ENCODE measurements around the gene MAP1LC3B.

MAP1LC3B gene

DNA sequence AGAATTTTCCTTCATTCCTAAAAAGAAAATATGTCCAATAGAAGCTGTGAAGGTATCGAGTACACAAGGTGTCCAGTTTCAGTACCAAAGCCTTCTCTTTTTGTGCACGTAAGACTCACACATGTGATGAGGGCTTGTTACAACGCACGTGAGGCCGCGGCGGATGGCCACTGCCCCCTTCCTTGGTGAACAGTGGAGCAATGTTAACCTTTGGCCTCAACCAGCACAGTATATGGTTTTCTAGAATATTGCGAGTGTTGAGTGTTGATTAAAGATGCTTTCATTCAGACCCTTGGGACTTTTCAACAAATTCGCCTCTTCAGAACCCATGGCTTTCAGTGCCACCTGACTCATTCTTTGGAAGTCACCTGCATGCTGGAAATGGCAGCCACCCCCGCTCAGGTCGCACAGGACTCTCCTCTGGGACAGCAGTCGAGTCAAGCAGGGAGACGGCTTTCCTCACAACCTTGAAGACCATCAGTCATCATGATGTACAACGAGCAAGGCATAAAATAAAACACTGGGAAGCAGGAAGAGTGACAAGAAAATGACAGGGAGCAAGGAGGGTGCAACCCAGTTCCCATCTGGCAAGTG lies 14.5 kb downstream of the MAP1LC3B start:
- DNase-seq (ENCODE audit: low read depth, low spot score) = no peak
- H3K27ac ChIP-seq = no peak overlapping the region

DNA sequence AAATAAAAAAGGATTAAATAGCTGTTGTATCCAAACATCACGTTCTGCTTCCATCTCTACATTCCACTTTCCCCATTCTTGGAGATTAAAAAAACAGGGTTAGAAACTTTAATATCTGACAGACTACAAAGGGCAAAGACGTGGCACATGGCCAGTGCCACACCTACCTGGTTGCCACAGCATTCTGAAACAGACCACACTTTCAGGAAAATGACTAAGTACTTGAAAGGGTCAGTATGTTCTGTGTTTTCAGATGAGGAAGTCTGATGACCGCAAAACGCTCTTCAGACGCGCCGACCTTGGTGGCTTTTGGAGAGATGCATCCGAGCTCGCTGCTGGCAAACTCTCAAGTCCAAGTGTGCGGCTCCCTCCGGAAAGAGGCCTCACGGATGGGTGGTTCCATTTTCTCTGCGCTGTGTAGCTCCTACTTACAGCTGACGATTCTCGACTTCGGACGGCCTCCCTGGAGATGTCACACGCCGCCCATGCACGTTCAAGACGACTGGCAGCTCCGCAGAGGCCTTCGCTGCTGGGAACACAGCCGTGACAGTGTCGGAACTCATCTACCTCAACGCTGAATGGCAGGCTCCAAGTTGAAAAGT lies 15.5 kb downstream of the MAP1LC3B start:
- DNase-seq (ENCODE audit: low read depth, low spot score) = no peak

GRCh38 chr16:87409153-87409552 lies 17.0 kb downstream of the MAP1LC3B start:
- DNase-seq (ENCODE audit: low read depth, low spot score) = no peak
- no peak overlapping the region for H3K27ac ChIP-seq

More for the DNA sequence above, 15.5 kb downstream of the MAP1LC3B start:
- H3K27ac ChIP-seq = no peak overlapping the region

DNA sequence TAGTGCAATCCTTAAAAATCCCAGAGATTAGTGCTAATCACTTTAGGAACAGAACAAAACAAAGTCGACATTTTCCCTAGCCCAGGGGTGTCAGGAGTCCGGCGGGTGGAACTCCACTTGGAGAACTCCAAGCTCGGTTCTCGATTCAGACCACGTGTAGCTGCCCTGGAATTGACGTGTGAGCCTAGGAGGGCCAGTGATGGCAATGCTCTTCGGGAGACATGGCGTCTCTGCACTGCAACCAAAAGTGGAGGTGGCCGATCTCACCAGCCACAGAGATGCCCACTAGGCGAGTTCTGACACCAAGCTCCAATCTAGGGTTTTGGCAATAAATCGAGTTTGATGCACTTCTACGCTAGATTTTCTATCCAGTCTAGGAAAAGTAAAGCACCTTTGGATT lies 17.6 kb downstream of the MAP1LC3B start:
- H3K27ac ChIP-seq = no peak overlapping the region
- no peak for DNase-seq (ENCODE audit: low read depth, low spot score)

GRCh38 chr16:87410530-87410929 lies 18.4 kb downstream of the MAP1LC3B start:
- H3K27ac ChIP-seq = no peak overlapping the region
- no peak for DNase-seq (ENCODE audit: low read depth, low spot score)

- no peak overlapping the region for H3K27ac ChIP-seq
- no peak for DNase-seq (ENCODE audit: low read depth, low spot score)
Measured at GRCh38 chr16:87410968-87411367, 18.8 kb downstream of the MAP1LC3B start.

- H3K27ac ChIP-seq = no peak overlapping the region
- no peak for DNase-seq (ENCODE audit: low read depth, low spot score)
Measured at GRCh38 chr16:87411375-87412271, 19.5 kb downstream of the MAP1LC3B start.

DNA sequence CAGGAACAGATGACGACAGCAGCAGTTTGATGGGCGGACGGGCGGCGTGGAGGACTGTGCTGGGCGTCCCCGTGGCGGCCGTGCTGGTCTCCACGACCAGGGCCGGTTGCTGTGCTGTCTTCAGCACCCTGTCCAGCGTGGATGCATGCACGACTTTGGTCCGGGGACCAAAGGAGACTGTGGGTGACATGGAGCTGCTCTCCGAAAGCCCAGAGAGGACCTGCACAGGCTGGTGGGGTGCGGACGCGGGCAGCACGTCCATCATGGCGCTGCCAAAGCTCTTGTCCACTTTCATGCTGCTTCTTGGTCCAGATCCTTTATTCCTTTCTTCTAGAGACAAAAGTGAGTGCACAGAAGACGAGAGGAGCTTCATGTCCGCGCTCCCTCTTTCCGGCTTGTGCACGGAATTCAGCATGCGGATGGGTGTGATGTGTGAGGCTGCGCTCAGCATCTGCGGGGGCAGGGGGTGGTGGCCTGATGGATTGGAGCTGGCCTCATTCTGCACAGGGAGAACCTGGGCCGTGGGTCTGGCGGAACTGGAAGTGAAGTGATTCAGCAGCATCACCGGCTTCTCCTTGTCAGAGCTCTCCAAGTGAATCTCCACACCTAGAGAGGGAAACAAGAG lies 20.3 kb downstream of the MAP1LC3B start:
- DNase-seq (ENCODE audit: low read depth, low spot score) = no peak
- no peak overlapping the region for H3K27ac ChIP-seq

DNA sequence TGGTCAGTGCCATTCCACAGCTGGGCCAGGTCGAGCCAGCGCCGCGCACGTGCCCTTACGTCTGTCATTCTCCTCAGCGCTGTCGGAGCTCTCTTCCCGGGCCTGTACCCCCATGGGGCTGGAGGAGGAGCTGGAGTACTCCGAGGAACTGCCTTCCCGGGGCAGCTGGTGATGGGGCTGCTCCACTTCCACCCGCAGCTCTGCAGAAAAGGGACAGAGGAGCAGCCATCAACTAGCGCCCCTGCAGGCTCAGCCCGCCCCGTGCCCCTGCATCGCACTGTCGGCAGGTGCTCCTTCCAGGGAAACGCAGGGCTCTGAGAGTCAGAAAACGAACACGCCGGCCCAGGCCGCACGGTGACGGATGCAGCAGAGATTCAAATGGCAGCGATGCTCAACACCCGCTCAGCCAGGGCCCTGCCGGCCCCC lies 20.9 kb downstream of the MAP1LC3B start:
- no peak for DNase-seq (ENCODE audit: low read depth, low spot score)
- H3K27ac ChIP-seq = no peak overlapping the region

DNA sequence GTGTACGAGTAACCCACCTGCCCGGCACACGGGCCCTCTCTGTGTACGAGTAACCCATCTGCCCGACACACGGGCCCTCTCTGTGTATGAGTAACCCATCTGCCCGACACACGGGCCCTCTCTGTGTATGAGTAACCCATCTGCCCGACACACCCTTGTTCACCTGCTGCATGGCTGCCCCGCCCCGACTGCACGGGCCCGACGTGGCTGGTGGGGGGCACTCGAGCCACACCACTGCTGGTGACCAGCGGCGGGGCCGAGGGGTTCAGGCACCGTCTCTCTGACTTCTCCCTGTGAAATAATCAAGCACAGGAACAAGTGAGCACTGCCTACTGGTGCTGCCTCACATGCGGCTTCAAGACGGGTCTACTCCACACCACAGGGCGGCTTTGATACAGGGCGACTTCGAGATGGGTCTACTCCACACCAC lies 22.1 kb downstream of the MAP1LC3B start:
- DNase-seq (ENCODE audit: low read depth, low spot score) = no peak
- H3K27ac ChIP-seq = no peak overlapping the region

DNA sequence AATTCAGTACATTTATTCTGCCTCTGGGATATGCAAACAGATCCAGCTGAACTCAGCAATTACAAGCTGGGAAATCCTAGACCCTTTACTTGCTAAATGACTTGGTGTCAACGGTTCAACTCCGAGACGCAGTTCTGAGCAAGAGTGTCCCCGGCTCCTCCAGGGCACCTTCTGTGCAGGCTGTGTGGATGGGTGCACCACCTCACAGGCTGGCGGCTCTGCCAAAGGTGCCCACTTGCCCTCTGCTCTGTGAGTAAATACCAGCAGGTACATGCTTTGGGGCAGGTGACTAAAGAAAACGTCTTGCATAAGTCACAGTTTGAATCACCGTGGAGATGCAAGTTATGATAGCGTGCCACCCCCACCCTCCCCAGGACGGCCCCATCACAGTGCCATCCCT lies 23.3 kb downstream of the MAP1LC3B start:
- H3K27ac ChIP-seq = no peak overlapping the region
- no peak for DNase-seq (ENCODE audit: low read depth, low spot score)

DNA sequence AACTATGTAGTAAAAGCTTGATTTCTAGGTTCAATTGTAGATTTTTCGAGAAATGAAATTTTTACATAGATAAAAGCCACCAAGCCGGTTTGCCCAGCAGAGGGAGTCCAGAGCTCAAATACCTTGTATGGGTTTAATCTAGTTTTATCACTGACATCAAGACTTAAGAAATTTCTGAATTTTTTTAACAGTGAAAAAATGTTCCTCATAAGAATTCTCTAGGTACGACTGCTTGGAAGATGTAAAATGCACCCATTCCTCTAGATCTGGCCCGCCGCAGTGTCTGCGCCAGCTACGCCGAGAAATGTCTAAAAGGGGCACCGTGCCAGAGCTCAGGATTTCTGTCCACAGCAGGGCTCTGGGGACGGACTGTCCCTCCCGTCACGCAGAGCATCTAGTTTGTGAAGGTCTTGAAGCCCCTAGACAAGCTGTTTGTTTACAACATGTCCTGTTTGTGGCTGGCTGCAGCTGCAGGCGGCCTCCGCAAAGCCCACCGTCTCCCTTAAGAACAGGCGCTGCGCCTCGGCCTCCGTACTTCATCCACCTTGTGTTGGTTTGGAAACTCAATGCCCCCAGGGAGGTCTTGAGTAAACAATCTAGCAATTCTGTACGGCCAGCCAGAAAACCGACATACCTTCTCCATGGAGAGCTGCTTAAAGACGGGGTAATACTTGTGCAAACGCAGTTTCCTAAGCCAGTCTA lies 24.8 kb downstream of the MAP1LC3B start:
- DNase-seq (ENCODE audit: low read depth, low spot score) = no peak

GRCh38 chr16:87417528-87417910 lies 25.4 kb downstream of the MAP1LC3B start:
- no peak overlapping the region for H3K27ac ChIP-seq
- no peak for DNase-seq (ENCODE audit: low read depth, low spot score)

More for the DNA sequence above, 24.8 kb downstream of the MAP1LC3B start:
- H3K27ac ChIP-seq = no peak overlapping the region

- no peak for DNase-seq (ENCODE audit: low read depth, low spot score)
- H3K27ac ChIP-seq = no peak overlapping the region
Measured at GRCh38 chr16:87418216-87418615, 26.1 kb downstream of the MAP1LC3B start.

- DNase-seq (ENCODE audit: low read depth, low spot score) = no peak
- no peak overlapping the region for H3K27ac ChIP-seq
Measured at GRCh38 chr16:87418644-87419043, 26.5 kb downstream of the MAP1LC3B start.

DNA sequence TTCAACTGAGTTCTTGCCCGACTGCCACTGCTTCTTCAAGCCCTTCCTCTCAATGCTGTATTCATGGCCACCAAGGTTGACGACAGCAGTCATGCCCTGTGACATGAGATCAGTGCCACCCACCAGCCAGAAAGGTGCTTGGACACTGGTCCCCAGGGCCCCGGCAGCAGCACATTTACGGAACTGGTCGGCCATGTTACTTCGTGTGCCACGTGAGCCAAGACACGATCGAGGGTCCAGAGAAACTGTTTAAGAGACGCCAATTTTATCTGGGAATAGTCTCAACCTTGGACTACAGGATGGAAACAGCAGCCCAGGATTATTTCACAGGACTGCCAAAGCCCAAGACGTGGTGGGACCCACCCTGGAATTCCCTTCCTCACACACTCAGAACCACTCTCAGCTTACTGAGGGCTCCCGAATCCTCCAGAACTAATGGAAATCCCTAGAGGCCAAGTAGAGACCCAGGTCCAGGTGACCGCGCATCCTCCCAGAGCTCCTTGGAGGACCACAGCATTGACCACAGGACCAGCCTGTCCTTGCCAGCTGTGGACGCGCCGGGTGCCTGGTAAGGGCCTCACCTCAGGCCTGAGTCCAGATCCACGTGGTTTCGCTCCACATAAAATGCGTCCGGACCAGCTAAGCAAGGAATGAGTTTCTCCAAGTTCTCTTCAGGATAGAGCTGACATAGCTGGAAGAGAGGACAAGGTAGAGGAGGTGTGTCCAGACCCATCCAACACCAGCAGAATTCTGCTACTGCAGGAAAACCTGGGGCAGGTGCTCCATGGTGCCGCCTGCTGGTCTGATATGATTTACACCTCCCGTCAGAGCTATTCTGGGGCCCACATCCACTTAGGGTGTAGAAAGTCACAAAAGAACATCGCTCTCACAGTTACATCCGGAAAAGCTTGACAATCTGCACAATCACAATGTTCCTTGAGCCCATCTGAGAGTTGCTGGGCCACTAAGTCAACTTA lies 28.2 kb downstream of the MAP1LC3B start:
- DNase-seq (ENCODE audit: low read depth, low spot score) = no peak
- H3K27ac ChIP-seq = no peak overlapping the region

GRCh38 chr16:87421003-87421912 lies 29.1 kb downstream of the MAP1LC3B start:
- no peak for DNase-seq (ENCODE audit: low read depth, low spot score)
- H3K27ac ChIP-seq = no peak overlapping the region

GRCh38 chr16:87422106-87422505 lies 30.0 kb downstream of the MAP1LC3B start:
- no peak for DNase-seq (ENCODE audit: low read depth, low spot score)
- H3K27ac ChIP-seq = no peak overlapping the region

Measured in epithelial cell of prostate (primary cell).